Osteocyte (in vitro differentiated cells): ENCODE measurements around the gene CEP70. TPM values are rescaled to one million over a fixed set of nuclear protein-coding genes. Genes with fewer than 3 reads are reported as not detected.
"Not testable (repeated sequence)": the region's sequence is repeated elsewhere in the genome, so short reads cannot be mapped to it uniquely, and the experiment has no call there.

Experiments
- DNase-seq: peaks from one replicate; pipeline ENCODE4 v3.0.0; 2021; ENCODE audit warnings: mixed read lengths; ENCODE audit not compliant: unreplicated experiment; ENCODE audit errors: extremely low spot score
- H3K27ac Mint-ChIP-seq: one replicate; pipeline ENCODE4 v1.8.0; 2021; ENCODE audit warnings: mild to moderate bottlenecking, mixed read lengths; ENCODE audit not compliant: unreplicated experiment
- H3K27me3 Mint-ChIP-seq: one replicate; pipeline ENCODE4 v1.8.0; 2021; ENCODE audit warnings: mixed read lengths; ENCODE audit not compliant: unreplicated experiment
- H3K36me3 Mint-ChIP-seq: one replicate; pipeline ENCODE4 v1.8.0; 2021; ENCODE audit warnings: mixed read lengths; ENCODE audit not compliant: unreplicated experiment
- H3K4me1 Mint-ChIP-seq: one replicate; pipeline ENCODE4 v1.8.0; 2021; ENCODE audit warnings: mixed read lengths; ENCODE audit not compliant: unreplicated experiment
- H3K4me3 Mint-ChIP-seq: one replicate; pipeline ENCODE4 v1.8.0; 2021; ENCODE audit warnings: mild to moderate bottlenecking, moderate library complexity, mixed read lengths; ENCODE audit not compliant: unreplicated experiment
- H3K9me3 Mint-ChIP-seq: one replicate; pipeline ENCODE4 v1.8.0; 2021; ENCODE audit warnings: mixed read lengths; ENCODE audit not compliant: unreplicated experiment
- total RNA-seq: library from RNA; stranded (reverse); gene quantifications from 2 replicates; pipeline ENCODE4 v1.2.1, GENCODE V29; 2021
- TF ChIP-seq, protein P1 (sequence below): fragments of 200-600 bp; sonication (generic); IDR thresholded peaks from 2 replicates; pipeline ENCODE4 v1.5.0; 2021; ENCODE audit warnings: antibody characterized with exemption, mild to moderate bottlenecking, moderate library complexity

The CEP70 gene
- total RNA-seq, 1 donor from 2014 or later, result 16.0 TPM

DNA sequence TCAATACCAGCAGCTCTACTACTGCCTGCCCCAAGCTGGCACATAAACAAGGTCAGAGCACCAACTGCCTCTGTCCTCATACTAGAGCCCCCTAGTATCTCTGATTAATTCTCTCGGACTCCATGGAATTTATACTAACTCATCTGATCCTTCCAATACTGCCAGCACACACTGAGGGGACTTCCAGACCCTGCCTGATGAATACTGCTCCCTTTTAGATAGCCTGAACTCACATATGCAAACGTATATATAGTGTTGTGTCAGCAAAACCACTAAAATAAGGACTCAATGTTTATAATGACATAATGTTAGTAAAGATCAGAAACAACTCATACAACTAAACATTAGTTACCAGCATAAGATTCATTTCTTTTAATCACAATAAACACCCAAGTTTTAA is 25.0 kb downstream of the CEP70 start:
- no peak for DNase-seq
- H3K27me3 Mint-ChIP-seq, result no peaks in the 10 kb centered on the region
- H3K4me3 Mint-ChIP-seq, result no peak overlapping the region
- peaks cover 15% of the 10 kb centered on the region for H3K36me3 Mint-ChIP-seq
- H3K27ac Mint-ChIP-seq, result no peak overlapping the region
- peaks cover 14% of the 10 kb centered on the region for H3K9me3 Mint-ChIP-seq
- no peaks in the 10 kb centered on the region for H3K4me1 Mint-ChIP-seq
- TF ChIP-seq, protein P1, sequence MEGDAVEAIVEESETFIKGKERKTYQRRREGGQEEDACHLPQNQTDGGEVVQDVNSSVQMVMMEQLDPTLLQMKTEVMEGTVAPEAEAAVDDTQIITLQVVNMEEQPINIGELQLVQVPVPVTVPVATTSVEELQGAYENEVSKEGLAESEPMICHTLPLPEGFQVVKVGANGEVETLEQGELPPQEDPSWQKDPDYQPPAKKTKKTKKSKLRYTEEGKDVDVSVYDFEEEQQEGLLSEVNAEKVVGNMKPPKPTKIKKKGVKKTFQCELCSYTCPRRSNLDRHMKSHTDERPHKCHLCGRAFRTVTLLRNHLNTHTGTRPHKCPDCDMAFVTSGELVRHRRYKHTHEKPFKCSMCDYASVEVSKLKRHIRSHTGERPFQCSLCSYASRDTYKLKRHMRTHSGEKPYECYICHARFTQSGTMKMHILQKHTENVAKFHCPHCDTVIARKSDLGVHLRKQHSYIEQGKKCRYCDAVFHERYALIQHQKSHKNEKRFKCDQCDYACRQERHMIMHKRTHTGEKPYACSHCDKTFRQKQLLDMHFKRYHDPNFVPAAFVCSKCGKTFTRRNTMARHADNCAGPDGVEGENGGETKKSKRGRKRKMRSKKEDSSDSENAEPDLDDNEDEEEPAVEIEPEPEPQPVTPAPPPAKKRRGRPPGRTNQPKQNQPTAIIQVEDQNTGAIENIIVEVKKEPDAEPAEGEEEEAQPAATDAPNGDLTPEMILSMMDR, result no peak

DNA sequence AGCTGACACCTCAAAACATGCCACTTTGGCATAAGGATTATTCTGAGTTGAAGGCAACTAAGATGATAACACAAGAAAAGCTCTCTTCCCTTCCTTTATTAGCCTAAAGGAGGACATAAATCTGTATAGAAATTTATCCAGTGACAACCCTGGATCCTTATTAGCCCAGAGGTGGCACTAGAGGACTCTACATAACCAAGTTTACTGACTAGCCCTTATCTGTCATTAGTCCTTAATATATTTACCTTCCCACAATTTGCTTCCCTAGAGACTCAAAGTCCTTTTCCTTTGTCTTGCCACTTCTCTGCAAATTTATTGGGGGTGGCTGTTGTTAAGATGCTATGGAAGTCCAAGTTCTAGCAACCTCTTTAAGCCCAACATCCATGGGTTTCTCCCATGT is 26.7 kb downstream of the CEP70 start:
- peaks cover 6% of the 10 kb centered on the region for H3K36me3 Mint-ChIP-seq
- H3K27me3 Mint-ChIP-seq, result no peaks in the 10 kb centered on the region
- no peak overlapping the region for H3K27ac Mint-ChIP-seq
- H3K4me3 Mint-ChIP-seq, result no peak overlapping the region
- TF ChIP-seq, protein P1, result no peak
- H3K9me3 Mint-ChIP-seq, result peaks cover 3% of the 10 kb centered on the region
- no peak for DNase-seq
- no peaks in the 10 kb centered on the region for H3K4me1 Mint-ChIP-seq

DNA sequence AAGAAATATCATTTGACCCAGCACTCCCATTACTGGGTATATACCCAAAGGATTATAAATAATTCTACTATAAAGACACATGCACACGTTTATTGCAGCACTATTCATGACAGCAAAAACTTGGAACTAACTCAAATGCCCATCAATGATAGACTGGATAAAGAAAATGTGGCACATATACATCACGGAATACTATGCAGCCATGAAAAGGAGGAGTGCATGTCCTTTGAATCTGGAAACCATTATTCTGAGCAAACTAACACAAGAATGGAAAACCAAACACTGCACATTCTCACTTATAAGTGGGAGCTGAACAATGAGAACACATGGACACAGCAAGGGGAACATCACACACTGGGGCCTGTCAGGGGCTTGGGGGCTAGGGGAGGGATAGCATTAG is 27.8 kb downstream of the CEP70 start:
- H3K27ac Mint-ChIP-seq, H3K4me3 Mint-ChIP-seq, H3K36me3 Mint-ChIP-seq, H3K9me3 Mint-ChIP-seq, H3K4me1 Mint-ChIP-seq, DNase-seq, H3K27me3 Mint-ChIP-seq: not testable (repeated sequence)

DNA sequence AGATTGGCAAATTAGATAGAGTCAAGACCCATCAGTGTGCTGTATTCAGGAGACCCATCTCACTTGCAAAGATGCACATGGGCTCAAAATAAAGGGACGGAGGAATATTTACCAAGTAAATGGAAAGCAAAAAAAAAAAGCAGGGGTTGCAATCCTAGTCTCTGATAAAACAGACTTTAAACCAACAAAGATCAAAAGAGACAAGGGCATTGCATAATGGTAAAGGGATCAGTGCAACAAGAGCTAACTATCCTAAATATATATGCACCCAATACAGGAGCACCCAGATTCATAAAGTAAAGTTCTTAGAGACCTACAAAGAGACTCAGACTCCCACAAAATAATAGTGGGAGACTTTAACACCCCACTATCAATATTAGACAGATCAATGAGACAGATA is 31.2 kb downstream of the CEP70 start:
- H3K27ac Mint-ChIP-seq, H3K27me3 Mint-ChIP-seq, H3K4me1 Mint-ChIP-seq, H3K4me3 Mint-ChIP-seq, DNase-seq: not testable (repeated sequence)
- H3K9me3 Mint-ChIP-seq, result peaks cover 11% of the 10 kb centered on the region
- peaks cover 23% of the 10 kb centered on the region for H3K36me3 Mint-ChIP-seq

DNA sequence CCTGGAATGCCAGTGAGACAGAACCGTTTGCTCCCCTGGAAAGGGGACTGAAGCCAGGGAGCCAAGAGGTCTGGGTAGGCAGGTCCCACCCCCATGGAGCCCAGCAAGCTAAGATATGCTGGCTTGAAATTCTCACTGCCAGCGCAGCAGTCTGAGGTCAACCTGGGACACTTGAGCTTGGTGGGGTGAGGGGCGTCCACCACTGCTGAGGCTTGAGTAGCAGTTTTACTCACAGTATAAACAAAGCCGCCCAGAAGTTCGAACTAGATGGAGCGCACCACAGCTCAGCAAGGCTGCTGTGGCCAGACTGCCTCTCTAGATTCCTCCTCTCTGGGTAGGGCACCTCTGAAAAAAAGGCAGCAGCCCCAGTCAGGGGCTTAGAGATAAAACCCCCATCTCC is 33.6 kb downstream of the CEP70 start:
- Mint-ChIP-seq H3K27me3 (no peaks in the 10 kb centered on the region), H3K27ac (no peak overlapping the region), H3K4me3 (no peak overlapping the region), H3K4me1 (no peaks in the 10 kb centered on the region), H3K36me3 (peaks cover 27% of the 10 kb centered on the region), H3K9me3 (peaks cover 14% of the 10 kb centered on the region)
- TF ChIP-seq, protein P1, result no peak
- no peak for DNase-seq

DNA sequence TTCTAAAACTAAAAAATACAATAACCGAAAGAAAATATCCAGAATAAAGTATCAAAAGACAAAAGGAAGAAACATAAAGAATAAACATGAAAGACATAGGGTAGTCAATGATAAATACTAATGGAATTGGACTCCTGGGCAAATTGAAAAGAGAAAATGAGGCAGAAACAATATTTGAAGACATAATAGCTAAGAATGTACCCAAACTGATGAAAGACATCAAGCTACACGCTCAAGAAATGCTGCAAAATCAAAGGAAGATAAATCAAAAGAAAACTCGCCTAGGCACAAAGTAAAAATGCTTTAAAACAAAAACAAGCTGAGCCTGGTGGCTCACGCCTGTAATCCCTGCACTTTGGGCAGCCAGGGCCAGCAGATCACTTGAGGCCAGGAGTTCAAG is 34.9 kb downstream of the CEP70 start:
- H3K4me3 Mint-ChIP-seq, result no peak overlapping the region
- H3K27me3 Mint-ChIP-seq, result no peaks in the 10 kb centered on the region
- no peak overlapping the region for H3K27ac Mint-ChIP-seq
- TF ChIP-seq, protein P1, result no peak
- peaks cover 27% of the 10 kb centered on the region for H3K36me3 Mint-ChIP-seq
- DNase-seq, result no peak
- H3K9me3 Mint-ChIP-seq, result peaks cover 14% of the 10 kb centered on the region
- H3K4me1 Mint-ChIP-seq, result no peaks in the 10 kb centered on the region

DNA sequence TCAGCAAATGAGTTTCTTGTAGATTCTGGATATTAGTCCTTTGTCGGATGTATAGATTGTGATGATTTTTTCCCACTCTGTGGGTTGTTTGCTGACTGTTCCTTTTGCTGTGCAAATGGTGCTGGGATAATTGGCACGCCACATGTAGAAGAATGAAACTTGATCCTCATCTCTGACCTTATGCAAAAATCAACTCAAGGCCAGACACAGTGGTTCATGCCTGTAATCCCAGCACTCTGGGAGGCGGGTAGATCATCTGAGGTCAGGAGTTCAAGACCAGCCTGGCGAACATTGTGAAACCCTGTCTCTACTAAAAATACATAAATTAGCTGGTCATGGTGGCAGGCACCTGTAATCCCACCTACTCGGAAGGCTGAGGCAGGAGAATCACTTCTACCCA is 39.3 kb downstream of the CEP70 start:
- not testable (repeated sequence) for H3K27me3 Mint-ChIP-seq, H3K27ac Mint-ChIP-seq, DNase-seq, H3K4me3 Mint-ChIP-seq, H3K4me1 Mint-ChIP-seq
- H3K36me3 Mint-ChIP-seq, result peaks cover 37% of the 10 kb centered on the region
- peaks cover 37% of the 10 kb centered on the region for H3K9me3 Mint-ChIP-seq

DNA sequence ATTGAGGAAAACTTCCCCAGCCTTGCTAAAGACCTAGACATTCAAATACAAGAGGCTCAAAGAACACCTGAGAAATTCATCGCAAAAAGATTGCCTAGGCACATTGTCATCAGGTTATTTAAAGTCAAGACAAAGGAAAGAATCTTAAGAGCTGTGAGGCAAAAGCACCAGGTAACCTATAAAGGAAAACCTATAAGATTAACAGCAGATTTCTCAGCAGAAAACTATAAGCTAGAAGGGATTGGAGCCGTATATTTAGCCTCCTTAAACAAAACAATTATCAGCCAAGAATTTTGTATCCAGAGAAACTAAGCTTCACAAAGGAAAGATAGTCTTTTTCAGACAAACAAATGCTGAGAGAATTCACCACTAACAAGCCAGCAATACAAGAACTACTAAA is 43.1 kb downstream of the CEP70 start:
- peaks cover 55% of the 10 kb centered on the region for H3K36me3 Mint-ChIP-seq
- H3K27me3 Mint-ChIP-seq, result not testable (repeated sequence)
- peaks cover 50% of the 10 kb centered on the region for H3K9me3 Mint-ChIP-seq

More for the DNA sequence above, 43.1 kb downstream of the CEP70 start:
- DNase-seq, H3K4me1 Mint-ChIP-seq, H3K4me3 Mint-ChIP-seq, H3K27ac Mint-ChIP-seq: not testable (repeated sequence)
